Measurements from ENCODE around the gene SNHG17.
"Not testable (repeated sequence)": the region's sequence is repeated elsewhere in the genome, so short reads cannot be mapped to it uniquely, and the experiment has no call there.

SNHG17 gene

DNA sequence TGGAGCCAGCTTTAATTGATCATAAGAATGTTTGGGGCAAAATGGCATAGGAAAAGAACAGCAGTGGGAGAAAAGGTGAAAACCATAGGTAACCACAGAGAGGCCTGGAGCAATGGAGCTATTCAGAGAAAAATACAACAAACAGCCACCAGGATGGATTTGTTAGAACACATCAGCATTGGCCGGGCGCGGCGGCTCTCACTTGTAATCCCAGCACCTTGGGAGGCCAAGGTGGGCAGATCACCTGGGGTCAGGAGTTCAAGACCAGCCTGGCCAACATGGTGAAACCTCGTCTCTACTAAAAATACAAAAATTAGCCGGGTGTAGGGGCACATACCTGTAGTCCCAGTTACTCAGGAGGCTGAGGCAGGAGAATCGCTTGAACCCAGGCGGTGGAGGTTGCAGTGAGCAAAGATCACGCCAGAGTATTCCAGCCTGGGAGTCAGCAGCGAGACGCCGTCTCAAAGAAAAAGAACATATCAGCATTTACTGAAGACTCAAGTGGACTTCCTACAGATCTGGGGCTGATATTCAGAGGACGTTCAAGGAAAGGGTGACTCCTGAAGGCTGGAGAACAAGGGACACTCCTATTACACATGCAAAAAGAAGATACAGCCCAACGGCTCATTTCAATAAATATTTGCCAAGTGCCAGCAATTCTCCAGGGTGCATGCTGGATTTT lies 20.2 kb downstream of the SNHG17 start:
- no peak for DNase-seq

DNA sequence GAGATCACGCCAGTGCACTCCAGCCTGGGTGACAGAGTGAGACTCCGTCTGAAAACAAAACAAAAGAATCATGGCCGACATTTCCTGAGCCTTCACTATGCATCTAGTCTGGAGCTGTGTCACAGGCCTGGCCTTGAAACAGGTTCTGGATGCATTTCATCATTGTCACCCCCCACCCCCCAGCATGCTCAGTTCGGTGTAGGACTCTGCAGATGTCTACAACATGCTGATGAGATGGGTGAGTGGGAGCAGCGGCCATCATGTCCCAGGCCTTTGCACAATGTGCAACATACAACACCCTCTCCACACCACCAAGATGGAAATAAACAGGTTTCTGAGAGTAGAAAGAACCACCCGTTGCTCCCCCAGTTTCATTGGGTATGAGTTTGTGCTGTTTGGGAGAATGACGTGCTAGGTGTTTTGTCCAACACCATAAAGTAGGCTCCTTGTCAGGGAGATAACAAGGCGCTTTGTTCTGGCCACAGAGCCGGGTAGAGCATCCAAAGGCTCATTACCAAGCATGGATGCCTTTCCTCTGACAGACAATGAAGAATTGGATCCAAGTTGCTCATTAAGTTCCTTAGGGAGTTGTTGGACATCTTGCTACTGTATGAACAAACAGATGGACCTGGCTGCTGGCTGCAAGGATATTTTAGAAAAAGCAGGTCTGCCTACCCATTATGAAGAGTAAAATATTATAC lies 22.1 kb downstream of the SNHG17 start:
- DNase-seq: no peak

DNA sequence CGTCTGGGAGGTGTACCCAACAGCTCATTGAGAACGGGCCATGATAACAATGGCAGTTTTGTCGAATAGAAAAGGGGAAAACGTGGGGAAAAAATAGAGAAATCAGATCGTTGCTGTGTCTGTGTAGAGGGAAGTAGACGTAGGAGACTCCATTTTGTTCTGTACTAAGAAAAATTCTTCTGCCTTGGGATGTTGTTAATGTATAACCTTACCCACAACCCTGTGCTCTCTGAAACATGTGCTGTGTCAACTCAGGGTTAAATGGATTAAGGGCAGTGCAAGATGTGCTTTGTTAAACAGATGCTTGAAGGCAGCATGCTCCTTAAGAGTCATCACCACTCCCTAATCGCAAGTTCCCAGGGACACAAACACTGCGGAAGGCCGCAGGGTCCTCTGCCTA lies 27.3 kb downstream of the SNHG17 start:
- DNase-seq: not testable (repeated sequence)

DNA sequence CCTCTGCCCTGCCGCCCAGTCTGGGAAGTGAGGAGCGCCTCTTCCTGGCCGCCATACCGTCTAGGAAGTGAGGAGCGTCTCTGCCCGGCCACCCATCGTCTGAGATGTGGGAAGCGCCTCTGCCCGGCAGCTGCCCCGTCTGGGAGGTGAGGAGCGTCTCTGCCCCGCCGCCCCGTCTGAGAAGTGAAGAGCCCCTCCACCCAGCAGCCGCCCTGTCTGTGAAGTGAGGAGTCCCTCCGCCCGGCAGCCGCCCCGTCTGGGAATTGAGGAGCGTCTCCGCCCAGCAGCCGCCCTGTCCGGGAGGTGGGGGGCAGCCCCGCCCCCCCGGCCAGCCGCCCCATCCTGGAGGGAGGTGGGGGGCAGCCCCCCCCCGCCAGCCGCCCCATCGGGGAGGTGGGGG lies 27.8 kb downstream of the SNHG17 start:
- DNase-seq: no peak

DNA sequence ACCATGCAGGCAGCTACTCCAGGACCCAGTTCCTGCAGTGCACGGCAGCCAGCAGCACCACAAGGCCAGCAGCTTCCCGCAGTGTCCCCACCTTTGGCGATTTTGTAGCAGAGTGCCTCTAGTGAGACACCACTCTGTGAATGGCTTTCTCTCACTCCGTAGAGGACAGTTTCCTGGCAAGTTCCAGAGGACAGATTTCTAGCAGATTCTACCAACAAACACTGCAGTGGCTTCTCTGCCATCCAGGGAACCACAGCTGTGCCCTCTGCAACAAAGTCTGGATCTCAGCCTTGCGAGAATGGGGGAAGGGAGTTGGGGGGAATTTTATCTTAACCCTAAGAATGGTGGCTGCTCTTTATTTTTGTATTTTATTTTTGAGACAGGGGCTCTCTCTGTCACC lies 28.7 kb downstream of the SNHG17 start:
- no peak for DNase-seq

DNA sequence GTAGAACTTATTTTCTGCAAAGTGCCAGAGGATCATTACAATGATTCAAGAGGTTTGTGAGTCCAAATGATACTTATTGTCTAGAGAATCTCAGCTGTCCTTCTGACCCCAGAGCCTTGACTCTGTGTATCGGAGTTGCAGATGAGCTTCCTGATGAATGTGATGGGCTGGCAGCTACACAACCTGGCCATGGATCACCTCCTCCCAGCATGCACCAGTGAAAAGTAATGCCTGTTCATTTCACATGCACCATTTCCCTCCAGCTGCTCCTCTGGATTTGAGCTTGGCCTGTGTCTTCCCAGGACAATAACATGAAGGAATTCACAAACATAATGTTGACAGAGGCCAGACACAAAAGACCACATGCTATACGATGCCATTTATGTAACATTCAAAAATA lies 30.0 kb downstream of the SNHG17 start:
- no peak for DNase-seq

DNA sequence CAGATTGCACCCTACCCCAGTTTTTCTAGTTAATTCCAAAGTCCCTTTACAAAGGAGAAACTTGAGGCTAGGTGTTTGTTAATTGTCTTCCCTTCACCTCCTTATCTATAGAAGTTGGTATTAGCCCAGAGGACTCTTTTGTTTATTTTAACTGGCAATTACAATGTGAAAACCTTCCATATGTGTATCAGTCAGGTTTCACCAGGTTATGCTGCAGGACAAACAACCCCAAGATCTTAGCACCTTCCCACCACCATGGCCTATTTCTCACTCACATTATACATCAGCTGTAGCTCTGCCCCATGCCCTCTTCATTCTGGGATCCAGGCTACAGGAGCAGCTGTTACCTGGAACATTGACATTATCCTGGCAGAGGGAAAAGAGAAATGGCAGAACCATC lies 31.1 kb downstream of the SNHG17 start:
- DNase-seq: no peak

DNA sequence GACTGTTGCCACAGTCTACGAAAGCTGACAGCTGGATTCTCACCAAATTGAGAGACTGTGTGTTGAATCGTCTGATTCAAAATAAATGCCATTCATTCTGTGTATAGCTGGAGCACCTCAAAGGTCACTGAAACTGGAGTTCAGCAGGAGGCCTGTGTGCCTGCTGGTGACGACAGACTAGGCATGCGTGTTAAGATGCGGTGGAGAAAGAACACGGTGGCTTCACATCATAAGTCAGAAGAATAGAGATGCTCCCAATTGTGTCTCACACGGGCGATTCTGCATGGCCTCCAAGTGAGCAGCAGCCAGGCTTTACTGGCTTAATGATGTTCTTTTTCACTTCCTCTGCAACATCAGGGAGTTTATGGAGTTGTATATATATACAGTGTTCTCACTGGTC lies 32.3 kb downstream of the SNHG17 start:
- DNase-seq: no peak

DNA sequence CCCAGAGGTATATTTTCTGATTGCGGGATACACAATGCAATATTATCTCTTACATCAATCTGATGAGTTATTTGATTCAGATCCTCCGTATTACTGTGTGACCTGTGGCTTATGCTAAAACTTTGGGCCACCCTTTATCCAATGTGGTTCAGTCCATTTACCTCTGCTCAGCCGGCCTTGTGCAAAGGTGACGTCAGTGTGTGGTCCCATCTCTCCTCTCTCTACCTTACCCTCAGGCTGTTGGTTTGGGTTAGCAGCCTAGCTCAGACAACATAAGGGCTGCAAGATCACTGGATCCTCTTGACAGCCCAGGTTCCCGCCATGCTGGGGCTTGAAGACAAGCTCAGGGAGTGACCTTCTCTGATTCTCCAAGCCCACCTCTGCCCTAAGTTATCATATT lies 33.0 kb downstream of the SNHG17 start:
- no peak for DNase-seq

DNA sequence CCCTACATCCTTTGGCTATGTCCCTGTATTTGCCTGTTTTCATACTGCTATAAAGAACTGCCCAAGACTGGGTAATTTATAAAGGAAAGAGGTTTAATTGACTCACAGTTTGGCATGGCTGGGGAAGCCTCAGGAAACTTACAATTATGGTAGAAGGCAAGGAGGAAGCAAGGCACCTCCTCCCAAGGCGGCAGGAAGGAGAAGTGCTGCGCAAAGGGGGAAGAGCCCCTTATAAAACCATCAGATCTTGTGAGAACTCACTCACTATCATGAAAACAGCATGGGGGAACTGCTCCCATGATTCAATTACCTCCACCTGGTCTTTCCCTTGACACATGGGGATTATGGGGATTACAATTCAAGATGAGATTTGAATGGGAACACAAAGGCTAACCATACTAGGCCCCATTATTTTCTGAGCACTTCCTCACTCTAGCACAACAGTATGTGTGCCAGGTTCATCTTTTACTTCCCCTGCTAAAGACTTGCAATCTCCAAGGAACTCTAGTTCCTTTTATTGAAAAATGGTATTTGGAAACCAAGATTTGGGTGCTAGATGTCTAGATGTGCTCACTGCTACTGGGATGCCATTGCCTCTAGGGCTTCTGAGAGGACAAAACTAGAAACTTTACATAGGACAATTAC lies 39.3 kb downstream of the SNHG17 start:
- DNase-seq: not testable (repeated sequence)

DNA sequence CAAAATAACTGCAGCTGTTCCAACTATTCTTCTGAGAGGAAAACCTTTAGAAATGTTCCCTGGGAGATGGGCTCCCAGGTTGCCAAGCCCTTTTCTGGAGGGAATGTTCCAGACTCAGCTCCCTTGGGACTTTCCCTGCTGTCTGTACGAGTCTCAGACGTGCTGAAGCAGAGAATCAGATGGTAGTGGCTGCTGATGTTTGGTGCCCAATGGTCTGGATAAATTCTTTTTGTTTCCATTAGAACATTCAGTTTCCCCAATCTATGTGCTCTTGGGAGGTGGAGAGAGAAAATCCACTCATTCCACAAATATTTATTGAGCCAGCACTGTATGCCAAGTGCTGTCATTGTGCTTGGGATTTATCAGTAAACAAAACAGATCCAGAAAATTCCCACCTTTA lies 40.0 kb downstream of the SNHG17 start:
- DNase-seq: no peak

DNA sequence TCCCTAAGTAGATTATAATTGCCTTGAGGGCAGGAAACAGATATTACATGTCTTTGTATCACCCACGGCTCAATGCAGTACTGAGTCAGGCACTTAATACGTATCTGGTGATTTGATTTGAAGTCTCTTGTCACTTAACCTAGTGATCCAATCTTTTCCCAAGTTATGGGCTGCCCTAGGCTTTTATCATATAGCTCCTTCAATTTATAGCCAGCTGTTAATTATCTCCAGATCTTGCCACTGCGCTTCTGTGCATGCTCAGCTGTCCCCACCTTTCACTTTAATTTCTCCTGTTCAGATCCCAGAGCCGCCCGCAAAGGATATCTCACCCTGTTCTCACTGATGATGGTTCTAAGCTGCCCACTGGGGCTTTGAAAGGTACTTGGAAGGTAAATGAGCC lies 41.9 kb downstream of the SNHG17 start:
- no peak for DNase-seq

DNA sequence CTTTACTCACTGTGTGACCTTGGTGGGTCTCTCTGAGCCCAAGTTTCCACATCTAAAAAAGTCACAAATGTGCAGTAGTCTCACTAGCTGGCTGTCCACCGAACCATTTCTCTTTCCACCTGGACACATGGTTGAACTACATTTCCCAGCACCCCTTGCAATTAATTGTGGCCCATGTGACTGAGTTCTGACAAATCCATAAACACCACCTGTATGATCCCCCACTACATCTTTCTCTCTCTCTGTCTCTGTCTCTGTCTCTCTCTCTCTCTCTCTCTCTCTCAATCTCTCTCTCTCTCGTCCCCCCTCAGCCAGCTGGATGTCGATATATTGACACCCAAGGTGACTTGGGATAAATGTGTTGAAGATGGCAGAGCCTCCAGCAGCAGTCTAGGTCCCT lies 42.8 kb downstream of the SNHG17 start:
- peak in 1 of 2 experiments; percentile 49 for DNase-seq

DNA sequence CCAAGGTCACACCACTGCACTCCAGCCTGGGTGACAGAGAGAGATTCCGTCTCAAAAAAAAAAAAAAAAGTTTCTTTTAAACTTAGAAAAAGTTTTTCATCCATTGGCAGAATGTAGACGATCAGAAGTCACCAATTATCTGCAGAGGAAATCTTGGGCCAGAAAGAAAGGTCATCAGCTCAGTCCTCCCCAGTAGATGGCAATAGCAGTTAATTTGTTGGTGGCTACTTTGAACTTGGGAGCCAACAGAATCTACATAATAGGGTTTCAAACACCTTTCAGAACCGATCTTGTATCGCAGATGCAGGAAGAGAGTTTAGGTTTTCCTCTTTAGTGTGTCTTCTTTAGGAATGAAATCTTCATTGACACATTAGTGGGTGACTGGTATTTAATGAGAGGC lies 47.2 kb downstream of the SNHG17 start:
- DNase-seq: no peak

DNA sequence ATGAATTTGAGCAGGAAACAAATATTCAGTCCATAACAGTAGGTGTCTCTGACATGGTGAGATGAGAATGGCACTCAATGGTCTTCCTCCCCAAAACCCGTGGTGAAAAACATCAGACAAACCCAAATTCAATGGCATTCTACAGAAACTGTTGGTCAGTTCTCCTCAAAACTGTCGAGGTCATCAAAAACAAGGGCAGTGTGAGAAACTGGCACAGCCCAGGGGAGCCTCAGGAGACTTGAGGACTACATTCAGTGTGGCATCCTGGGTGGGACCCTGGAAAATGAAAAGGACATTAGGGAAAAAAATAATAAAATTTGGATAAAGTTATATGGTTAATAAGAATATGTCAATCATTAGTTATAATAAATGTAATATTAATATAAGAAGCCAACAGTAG lies 48.3 kb downstream of the SNHG17 start:
- no peak for DNase-seq

DNA sequence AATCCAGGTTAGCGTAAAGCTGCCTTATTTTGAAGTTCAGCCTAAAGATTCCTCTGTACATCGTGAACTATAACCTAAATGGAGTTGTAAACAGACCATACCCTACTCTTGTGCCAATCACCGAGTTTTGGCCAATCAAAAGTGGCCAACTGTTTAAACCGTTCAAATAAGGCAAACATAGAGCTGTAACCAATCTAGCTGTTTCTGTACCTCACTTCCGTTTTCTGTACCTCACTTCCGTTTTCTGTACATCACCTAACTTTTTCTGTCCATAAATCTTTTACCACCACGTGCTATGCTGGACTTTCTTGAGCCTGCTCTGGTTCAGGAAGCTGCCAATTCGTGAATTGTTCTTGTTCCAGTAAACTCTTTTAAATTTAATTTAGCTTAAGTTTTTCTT lies 49.1 kb downstream of the SNHG17 start:
- no peak for DNase-seq

DNA sequence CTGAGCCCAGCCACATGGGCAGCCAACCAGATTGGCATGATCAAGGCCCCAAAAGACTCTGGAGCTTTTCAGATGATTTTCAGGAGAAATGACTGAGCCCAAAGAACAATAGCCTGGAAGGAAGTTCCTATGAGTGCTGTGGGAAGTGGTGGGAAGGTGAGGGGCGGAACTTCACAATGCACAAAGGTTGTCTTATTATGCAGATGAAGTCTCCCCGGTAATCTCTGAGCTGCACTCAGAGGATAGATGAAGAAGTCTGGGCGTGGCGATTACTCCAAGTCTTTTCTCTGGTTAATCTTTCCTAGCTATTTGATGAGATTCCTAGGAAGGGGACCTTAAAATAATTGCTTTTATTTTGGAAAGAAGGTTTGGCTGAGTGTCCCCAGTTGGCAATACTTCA lies 52.0 kb downstream of the SNHG17 start:
- DNase-seq: no peak

DNA sequence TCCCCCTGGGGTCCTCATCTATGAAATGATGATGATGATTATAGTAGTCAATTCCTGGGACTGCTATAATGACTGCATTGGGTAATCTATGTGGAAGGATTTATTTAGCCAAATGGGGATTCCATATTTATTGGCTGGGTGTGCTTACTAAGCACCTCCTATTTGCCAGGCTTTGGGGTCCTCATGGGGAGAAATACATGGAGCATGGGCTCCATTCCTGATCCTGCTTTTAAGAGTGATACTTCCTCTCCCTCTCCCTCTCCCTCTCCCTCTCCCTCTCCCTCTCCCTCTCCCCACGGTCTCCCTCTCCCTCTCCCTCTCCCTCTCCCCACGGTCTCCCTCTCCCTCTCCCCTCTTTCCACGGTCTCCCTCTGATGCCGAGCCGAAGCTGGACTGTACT lies 57.3 kb downstream of the SNHG17 start:
- not testable (repeated sequence) for DNase-seq

DNA sequence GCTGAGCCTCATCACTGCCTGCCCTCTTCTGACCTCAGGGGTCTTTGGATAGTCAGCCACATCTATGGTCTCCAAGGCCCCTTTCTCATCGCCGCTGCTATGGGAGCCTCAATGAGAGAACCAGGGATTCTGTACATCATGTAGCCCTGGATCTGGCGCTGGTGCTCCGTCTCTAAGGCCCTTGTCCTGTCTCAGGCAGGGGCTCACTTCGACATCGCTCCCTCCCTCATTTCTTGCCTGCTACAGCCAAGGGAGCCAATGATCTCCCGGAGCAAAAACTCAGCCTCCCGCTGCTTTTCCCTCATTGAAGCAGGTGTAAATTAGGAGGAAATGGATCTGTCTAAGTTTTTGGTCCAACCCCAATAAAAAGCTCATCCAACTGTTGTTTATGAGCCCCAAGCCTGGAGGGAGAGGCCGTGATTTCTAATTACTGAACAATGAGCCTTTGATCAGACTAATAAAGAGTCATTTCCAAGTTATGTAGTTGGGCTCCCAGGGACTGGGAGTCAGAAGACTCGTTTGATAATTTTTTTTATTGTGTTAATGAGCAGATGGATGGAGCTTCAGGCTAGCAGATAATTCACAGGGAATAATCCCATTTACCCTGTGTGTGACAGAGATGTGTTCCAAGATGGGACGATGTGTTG lies 58.0 kb downstream of the SNHG17 start:
- DNase-seq: no peak

DNA sequence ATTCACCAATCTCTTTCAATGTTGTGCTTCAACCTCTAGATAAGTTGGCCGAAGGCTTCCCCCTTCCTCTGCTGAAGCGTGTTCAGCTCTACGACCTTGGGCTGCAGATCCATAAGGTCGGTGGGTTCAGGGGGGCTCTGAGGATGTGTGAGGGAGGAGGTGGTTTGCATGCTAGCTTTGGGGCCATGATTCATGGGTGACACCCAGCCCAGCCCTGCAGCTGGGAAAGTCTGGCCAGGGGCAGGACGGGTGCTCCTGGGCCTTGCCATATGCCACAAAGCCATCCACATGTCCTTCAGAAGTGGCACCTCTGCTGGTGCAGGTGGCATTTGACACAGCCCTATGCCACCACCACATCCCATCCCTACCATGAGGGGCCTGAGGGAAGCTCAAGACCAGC lies 61.2 kb downstream of the SNHG17 start:
- DNase-seq: no peak

DNA sequence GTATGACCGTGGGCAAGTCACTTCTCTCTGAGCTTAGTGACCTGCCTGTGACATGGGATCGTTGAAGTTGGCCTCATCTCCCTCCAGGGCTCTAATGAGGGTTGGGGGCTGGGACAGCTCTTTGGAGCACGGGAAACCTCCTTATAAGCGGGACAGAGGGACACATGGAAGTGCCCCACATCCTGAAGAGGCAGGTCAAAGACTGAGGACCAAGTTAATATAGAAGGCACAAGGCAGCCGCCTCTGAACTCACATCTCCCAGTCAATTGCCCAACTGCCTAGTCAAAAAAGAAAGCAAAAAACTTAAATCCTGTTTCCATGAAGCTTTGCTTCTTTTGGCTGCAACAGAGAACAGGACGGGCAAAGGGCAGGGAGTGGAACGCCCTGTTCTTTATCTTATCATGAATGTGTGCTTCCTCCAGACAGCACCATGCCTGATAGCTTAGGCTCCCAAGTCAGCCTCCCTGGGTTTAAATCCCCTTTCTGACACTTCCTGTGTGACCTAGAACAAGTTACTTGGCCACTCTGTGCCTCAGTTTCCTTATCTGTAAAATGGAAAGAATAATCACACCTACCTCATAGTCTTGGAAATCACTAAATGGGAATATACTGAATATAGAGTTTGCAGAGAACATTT lies 61.8 kb downstream of the SNHG17 start:
- DNase-seq: no peak

DNA sequence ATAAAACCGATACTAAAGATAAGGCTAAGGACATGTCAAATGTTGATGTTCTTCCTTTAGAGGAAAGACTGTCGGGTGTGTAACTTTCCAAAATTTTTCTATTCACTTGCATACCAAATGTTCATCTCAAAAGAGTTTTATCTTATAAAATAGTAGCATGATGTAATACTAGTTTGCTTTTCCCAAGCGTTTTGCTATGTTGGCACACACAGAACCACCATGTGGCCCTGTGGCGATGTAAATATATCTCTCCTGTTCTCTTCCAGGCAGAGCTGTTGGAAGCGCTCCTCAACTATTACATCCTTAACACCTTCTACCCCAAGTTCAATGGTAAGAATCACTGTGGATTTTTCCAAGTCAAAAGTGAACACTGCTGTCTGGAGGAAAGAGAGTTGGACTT lies 62.3 kb downstream of the SNHG17 start:
- no peak for DNase-seq

All from NCI-H526 (cell line).